Epidermal melanocyte (primary cell): ENCODE results near the gene C9orf72.

Experiments
- DNase-seq: peaks from one replicate; pipeline ENCODE4 v3.0.0; 2011; ENCODE audit warnings: low spot score; ENCODE audit not compliant: insufficient read length

Gene C9orf72

DNA sequence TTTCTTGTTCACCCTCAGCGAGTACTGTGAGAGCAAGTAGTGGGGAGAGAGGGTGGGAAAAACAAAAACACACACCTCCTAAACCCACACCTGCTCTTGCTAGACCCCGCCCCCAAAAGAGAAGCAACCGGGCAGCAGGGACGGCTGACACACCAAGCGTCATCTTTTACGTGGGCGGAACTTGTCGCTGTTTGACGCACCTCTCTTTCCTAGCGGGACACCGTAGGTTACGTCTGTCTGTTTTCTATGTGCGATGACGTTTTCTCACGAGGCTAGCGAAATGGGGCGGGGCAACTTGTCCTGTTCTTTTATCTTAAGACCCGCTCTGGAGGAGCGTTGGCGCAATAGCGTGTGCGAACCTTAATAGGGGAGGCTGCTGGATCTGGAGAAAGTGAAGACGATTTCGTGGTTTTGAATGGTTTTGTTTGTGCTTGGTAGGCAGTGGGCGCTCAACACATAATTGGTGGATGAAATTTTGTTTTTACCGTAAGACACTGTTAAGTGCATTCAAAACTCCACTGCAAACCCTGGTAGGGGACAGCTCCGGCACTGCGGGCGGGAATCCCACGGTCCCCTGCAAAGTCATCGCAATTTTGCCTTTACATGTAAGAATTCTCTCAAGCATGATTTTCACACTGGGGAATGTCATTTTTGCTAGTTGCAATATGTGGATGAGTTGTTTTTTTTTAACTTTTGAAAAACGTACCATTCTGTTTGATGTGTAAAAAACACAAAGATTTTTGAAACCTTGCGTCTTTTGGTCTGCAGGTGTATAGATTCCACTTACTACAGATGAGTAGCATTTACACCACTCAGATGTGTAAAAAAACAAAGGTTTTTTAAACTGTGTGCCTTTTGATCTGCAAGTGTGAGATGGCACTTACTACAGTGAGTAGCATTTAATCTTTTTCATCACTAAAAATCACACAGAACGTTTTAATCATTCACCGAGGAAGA is 631 bp upstream of the C9orf72 start:
- peak; percentile 86 for DNase-seq

DNA sequence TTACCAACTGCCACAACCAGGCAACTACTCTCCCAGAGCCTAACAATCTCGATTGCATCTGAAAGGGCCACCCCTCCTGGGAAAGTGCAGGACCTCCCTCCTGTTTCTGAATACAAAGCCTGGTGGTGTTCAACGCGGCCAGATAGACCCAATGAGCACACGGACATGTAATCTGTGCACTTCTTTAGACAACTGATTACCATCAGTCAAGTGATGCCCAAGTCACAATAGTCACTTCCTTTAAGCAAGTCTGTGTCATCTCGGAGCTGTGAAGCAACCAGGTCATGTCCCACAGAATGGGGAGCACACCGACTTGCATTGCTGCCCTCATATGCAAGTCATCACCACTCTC is 739 bp downstream of the C9orf72 start:
- no peak for DNase-seq

DNA sequence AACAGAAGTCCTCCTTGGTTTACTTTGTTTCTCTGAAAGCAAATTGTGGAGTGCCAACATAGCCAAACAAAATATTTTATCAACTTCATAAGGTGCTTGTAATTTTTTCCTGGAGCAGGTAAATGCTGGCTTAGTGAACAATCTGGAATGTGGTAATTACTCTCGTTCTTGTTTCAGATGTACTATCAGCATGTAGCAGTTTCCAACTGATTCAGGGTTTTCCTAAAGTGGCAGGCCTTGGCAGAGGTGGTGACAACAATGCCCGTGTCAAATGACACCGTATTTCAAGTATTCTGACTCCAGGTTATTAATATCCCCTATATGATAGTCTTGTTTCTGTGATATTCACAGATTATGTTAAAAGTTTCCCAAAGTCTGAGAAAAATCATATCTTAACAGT is 1.2 kb downstream of the C9orf72 start:
- no peak for DNase-seq

DNA sequence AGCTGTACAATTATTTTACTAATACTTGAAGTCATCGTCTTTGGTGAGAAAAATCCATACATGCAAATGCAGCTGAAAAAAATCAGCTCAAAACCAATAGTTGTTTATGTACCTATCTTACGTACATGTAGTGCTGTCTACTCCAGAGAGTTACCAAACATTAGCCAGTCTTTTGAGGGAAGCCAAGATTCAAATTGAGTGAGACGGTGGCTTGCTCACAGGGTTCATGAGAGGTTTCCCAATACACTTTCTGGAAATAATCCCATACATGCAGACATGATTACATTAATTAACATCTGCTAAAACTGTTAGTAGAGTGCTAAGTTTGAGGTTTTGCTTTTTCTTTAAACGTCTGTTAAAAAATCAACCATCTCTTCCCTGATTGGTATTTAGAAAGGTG is 2.3 kb downstream of the C9orf72 start:
- no peak for DNase-seq

DNA sequence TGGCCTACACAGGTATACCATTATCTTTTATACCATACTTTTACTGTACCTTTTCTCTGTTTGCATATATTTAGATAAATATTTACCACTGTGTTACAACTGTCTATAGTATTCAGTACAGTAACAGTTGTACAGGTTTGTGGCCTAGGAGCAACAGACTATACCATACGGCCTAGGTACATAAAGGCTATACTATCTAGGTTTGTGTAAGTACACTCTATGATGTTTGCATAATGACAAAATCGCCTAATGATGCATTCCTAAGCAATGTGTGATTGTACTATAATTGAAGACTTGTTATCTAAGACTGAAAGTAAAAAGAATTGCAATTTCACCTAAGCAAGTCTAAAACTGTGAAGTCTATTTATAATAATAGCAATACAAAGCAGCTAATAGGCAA is 3.9 kb downstream of the C9orf72 start:
- DNase-seq, result no peak

DNA sequence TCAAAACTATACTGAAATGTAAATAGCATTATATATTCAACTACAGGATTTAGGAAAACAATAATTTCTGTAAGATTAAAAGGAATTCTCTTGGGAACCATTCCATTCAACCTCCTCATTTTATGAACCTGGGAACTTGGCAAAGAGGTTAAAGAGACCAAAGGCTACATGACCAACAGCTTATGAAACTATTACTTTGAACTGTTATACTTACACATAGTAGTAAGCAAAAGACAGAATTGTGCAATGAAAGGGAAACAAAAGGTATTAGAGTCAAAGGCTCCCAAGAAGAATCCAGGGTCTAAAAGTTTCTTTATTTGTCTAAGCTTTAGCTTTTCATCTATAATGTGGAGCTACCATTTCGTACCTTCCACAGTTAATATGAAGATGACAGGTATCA is 7.2 kb downstream of the C9orf72 start:
- DNase-seq, result no peak

DNA sequence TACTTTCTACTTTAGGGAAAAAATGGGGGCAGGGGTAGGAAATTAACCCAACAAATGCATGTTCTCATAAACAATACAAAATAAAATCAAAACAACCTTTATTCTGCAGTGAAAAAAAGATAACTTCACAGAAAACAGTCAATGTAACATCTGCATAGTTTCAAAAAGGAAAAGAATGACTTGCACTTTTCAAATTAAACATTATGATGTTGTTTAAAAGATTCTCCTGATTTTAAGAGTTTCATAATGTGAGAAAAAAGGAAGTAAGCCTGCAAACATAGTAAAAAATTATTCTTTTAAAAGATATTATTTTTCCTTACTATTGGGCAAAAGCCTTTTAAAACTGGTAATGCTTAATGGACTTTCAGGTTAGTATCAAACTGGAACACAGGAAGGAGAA is 7.6 kb downstream of the C9orf72 start:
- no peak for DNase-seq

DNA sequence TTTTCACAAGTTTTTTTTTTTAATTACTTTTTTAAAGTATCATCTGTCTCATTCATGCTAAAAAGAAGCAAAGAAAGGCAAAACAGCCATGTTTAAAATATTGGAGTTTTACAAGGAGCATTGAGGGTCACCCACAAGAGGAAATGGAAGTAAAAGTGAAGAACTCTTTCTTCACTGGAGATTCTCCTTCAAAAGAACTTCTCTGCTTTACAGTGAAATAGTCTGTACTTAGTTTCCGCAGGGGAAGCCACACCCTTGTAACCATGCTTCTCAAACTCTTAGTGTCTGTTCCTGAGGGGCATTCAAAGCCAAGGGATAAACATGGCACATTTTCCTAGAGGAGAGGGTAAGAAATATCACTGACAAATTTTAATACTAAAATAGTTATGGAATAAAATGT is 8.6 kb downstream of the C9orf72 start:
- no peak for DNase-seq

DNA sequence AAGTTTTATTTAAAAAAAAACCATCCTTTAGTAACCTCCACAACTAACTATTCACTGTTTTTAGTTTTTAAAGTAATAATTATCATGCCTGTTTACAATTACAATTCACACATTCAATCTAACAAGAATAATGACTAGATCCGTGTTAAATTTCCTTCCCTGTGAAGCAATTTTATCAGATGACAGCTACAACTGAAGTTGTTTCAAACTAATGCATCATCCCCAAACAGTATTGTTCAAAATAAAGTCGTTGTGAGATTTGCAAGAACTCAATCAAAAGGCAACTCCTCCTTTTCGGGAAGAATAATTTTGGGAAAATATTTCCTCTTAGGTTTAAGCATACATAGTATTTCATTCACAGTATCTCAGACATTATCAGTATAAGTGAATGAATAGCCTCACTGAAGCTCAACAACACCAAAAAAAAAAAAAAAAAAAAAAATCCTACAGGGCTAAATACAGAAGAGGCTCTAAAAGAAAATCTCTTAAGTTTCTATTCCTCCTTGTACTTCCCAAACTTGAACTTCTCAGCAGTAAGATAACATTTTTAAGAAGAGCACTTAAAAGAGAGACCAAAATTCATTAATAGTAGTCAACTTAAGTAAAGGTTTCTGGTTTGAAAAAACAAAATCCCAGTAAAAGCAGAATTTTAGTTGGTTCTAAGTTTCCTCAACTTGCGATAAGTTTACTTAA is 9.4 kb downstream of the C9orf72 start:
- no peak for DNase-seq

DNA sequence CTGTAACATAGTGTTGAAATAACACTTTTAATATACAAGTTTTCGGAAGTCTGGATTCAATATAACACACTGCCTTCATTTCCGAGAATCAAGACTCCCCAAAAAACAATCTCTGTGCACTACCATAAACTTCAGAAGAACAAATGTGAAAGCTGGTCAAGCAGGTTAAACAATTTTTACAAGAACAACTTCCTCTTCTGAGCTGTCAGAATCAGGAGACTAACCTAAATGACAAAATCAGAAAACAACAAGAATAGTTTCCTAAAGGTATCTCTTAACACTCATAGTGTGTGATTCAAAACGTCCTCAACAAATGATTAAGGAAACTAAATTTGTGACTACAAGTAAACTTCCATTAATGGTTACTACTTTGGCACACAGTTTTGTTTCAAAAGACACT is 11.6 kb downstream of the C9orf72 start:
- DNase-seq, result no peak

DNA sequence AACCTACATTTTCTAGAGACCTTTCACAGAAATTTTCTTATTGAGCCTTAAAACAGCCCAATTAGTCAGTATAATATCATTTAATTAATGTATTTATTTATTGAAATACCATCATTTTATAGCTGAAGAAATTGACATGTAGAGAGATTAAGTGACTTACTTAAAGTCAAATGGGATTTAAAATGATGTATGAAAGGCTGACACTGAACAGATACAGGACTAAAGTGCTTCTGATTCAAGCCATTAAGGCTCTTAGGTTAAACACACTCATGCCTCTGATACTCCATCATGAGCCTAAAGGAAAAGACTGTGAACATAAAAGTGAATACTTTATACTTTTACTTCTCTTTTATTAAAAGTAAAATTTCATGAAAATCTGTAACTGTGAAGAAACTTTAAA is 12.8 kb downstream of the C9orf72 start:
- no peak for DNase-seq

DNA sequence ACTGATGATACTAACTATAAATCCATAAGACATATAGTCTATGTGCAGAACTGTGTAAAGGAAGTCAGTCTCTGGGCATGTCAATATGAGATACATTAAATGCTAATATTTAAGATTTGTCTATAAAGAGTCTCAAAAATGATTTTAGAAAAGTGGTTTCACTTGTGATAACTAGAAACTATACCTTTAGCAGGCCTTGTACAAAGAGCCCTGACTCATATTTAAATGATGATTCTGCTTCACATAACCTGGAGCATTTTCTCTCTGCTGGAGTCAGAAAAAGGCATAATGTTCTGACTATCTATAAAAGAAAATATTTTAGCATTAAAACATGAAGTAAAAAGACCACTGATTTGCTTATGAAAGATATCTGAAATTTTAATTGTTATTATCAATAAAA is 15.0 kb downstream of the C9orf72 start:
- no peak for DNase-seq

DNA sequence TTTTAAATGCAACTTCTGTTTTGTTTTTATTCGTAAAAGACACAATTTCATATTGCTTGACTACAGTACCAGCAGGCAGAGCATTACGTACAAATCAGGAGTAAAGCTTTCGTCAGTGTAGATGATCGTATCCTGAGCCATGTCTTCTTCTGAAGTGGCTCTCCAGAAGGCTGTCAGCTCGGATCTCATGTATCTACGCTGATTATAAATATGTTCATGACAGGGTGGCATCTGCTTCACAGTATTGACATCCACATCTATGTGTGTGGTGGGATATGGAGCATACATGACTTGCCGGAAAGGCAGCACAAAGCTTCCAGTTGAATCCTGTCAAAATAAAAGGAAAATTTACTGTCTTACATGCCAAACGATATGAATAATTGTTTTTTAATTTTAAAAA is 16.8 kb downstream of the C9orf72 start:
- no peak for DNase-seq

DNA sequence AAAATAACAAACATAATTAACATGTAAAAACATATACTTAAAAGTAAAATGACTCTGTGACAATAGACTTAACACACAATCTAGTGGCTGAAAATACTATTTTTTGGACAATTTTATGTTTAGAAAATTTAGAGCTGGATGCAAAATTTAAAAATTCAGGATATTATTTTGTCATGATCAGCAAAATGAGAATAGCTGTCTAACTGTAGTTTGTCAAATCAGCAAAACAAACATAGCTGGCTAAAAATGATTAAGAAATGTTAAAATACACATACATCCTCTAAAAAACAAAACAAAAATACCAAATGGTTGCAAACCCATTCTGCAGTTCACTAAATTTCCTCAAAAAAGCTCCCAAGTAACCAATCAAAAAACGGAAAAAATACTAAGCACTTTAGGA is 18.6 kb downstream of the C9orf72 start:
- DNase-seq, result no peak

DNA sequence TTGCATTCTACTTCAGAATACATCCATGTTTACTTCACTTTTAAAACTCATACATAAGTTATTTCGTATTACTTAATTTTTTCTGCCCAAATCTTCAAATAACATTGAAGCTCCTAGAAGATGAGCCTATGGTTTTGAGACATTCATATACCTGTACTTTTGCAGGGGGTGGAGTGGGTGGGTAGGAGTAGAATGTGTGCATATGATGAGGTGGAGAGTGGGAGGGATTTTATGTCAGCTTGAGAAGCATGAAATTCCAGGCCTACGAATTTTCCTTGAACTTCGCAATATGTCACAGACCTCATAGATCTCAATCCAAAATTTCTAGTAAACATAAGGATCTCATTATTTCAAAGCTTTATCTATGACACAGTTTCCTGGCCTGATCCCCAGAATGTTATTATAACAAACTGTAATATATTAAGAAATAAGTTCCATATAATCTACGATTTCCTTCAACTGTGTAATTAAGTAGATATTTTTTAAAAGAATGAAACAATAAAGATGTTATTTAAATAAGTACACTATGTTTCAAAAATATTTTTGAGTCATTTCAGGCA is 24.0 kb downstream of the C9orf72 start:
- DNase-seq, result no peak

DNA sequence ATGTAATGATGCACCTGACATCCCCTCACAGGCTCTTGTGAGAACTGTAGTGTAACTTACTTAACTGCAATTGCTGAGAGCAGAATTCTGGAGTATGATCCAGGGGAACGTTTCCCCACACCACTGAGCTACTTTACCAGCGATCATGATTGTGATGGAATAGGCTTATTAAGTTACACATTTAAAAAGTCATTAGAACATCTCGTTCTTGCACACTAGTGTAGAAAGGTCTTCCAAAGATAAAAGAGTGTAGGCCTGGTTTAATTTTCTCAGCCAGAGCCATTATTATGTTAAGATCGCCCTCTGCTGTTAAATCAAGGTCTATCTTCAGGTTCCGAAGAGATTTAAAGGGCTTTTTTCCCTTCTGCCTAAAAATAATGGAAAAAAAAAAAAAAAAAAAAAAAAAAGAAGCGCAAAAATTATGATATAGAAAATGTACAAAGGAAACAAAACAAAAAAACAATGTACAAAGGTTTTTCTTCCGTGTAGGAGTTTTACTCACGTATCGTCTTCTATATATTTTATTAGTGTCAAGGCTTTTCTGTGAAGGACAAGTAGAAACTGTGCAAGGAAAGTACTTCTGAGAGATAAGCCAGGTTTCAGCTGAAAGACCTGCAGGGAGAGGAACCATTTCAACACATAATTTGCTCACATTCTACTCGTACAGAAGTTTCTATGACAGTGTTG is 25.1 kb downstream of the C9orf72 start:
- no peak for DNase-seq

DNA sequence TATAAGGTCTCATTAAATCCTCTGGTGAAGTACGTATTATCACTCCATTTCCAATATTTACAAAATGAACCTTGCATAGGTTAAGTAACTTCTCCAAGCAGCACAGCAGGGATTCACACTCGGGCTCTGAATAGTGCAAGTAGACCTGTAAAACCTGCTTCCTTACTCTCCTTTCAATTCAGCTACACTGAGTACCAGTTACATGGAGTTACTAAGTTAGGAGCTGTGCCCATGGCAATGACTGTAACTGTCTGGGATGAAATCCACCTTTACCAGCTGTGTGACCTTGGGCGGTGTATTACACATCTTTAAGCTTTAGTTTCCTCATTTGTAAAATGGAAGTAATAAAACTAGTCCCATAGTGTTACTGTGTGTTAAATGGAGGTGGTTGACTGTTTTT is 27.8 kb downstream of the C9orf72 start:
- no peak for DNase-seq

DNA sequence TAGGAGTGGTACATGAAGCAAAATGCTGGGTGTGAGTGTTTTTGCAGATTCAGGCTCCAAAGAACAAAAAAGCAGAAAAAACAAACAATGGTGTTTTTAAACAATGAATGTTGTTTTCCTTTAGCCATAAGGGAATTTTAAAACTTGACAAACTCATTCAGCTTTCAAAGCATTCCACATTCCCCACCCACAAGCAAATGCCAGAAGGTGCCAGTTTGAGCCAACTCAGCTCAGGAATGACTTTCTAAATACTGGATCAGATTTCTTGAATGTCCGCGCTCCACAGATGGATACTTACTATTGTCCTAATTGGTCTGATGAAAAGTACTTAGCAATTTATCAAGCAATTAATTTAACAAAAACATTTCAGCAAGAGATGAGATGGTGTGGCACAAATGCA is 30.8 kb downstream of the C9orf72 start:
- no peak for DNase-seq

DNA sequence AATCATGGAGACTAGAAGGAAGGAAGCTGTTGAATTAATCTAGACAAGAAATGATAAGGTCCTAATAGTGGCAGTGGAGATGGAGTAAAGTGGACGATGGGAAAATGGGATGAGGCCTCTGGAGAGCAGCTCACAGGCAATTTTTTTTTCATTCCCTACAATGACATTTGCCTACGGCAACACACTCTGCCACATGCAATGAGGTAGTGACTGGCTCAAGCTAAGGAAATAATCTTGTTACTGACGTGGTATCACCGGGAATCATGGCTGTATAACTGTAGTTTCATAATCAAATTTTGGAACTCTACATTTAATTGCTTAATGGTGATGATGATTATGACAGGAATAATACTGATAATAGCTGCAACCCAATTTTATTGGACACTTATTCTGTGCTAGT is 31.5 kb downstream of the C9orf72 start:
- no peak for DNase-seq

DNA sequence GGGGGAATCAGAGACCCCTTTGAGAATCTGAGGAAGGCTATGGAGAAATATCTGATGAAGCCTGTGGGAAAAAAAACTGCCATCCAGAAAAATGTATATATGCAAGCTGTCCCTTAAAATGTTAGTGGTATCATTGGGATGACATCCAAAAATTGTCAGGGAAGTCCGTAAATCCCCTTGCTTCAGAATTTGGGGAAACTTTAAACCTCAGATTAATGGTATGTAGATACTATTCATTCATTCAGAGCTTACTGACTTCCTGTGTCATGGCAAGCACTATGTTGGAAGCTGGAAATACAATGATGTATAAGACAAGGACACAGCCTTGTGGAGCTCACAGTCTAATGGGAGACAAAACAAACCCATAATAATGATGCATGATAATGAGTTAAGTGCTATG is 32.8 kb downstream of the C9orf72 start:
- DNase-seq, result no peak

DNA sequence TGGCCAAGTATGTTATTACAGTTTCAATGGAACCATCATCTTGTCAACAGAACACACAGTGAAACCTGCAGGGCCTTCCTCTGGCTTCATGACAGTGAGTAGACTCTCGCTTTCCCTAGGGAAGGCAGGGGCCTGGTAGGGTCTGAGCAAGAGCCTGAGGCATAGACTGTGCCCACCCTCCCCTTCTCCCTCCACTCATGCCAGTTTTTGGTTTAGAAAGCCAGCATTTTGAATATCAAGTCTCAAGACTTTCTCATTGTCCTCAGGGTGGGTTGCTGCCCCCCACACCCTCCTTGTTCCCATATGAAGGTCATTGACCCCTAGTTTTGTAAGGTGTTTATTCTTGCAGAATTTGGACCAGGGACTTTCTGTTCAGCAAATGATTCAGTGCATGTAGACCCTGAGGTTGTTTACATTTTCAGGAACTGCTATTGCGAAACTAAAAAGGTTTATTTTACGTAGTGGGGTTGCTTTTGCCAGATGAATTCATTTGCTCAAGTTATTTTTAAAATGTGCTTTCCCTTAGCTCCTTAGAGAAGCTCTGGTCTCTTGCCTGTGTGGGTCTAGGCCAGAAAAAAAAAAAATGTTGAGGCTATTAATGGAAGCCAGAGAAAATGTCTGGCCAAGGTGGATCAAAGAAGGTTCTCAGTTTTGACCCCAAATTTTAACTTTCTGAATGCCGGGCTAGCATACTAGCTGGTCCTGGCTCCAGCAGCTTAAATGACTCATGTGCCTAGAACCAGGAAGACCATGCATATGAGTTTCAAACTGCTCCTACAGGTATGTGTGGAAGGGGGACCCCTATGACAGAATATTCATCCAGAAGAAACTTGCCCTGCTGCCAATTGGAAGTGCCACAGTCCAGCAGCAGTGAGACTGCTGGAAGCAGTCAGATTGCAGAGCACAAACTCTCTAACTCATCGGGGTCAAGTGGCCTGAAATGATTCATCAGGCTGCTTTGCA is 33.5 kb downstream of the C9orf72 start:
- no peak for DNase-seq
